Naive thymus-derived CD4-positive, alpha-beta T cell (primary cell): ENCODE data around the gene GABRA1. TPM values are rescaled to one million over a fixed set of nuclear protein-coding genes. Genes with fewer than 3 reads are reported as not detected.

Source experiments
- ATAC-seq: fragments of 150-1000 bp; cut with Tn5 transposase; 2 replicates; pipeline ENCODE4 v1.10.0; 2021; ENCODE audit warnings: mild to moderate bottlenecking, moderate library complexity
- CTCF ChIA-PET: fragments of 350-600 bp; sonication (Branson Sonifier 250); formaldehyde crosslinking; loops from one replicate; lab custom pipeline; 2021; ENCODE audit warnings: antibody characterized with exemption; lab: Charles Lee
- POLR2A ChIA-PET: fragments of 350-600 bp; sonication (Branson Sonifier 250); formaldehyde crosslinking; loops from one replicate; lab custom pipeline; 2021; ENCODE audit warnings: antibody characterized with exemption, inconsistent platforms; lab: Charles Lee
- DNase-seq, 9 donors: peaks; one replicate each; pipeline versions ENCODE4 v3.0.0 to v3.0.0-alpha.2; 2020 to 2022; ENCODE audit warnings: mixed read lengths in 1 of 9
- H3K27ac ChIP-seq: one replicate; pipeline ENCODE4 v1.7.0; 2013; ENCODE audit warnings: mild to moderate bottlenecking, low read depth, low read length, moderate library complexity
- H3K27me3 ChIP-seq, 2 donors: one replicate each; pipeline ENCODE4 v1.7.0; 2013; ENCODE audit warnings: low read length in 2 of 2, mild to moderate bottlenecking in 2 of 2, moderate library complexity in 2 of 2; ENCODE audit not compliant: control insufficient read depth in 2 of 2, insufficient read depth in 2 of 2
- H3K36me3 ChIP-seq, 3 experiments: 1 replicate in 2 of 3; 2 replicates in 1 of 3; pipeline ENCODE4 v1.7.0; 2013; ENCODE audit warnings: low read length in 3 of 3, mild to moderate bottlenecking in 3 of 3, moderate library complexity in 1 of 3; ENCODE audit not compliant: insufficient read depth in 3 of 3, control insufficient read depth in 2 of 3
- H3K4me1 ChIP-seq, 2 donors: one replicate each; pipeline ENCODE4 v1.7.0; 2013; ENCODE audit warnings: low read length in 2 of 2, mild to moderate bottlenecking in 2 of 2, moderate library complexity in 1 of 2; ENCODE audit not compliant: control insufficient read depth in 2 of 2, insufficient read depth in 2 of 2
- H3K4me3 ChIP-seq: 2 replicates; pipeline ENCODE4 v1.7.0; 2013; ENCODE audit warnings: mild to moderate bottlenecking, low read length
- H3K9me3 ChIP-seq, 3 experiments: 1 replicate in 2 of 3; 2 replicates in 1 of 3; pipeline ENCODE4 v1.7.0; 2013; ENCODE audit warnings: low read length in 3 of 3; ENCODE audit not compliant: control insufficient read depth in 2 of 3
- H3K27ac Mint-ChIP-seq, 9 donors: one replicate each; pipeline ENCODE4 v1.8.0; 2020 to 2022; ENCODE audit warnings: mixed read lengths in 9 of 9, mild to moderate bottlenecking in 8 of 9, moderate library complexity in 5 of 9, inconsistent platforms in 2 of 9
- H3K27me3 Mint-ChIP-seq, 5 donors: one replicate each; pipeline ENCODE4 v1.8.0; 2021 to 2022; ENCODE audit warnings: mixed read lengths in 5 of 5, mild to moderate bottlenecking in 1 of 5
- H3K36me3 Mint-ChIP-seq, 5 donors: one replicate each; pipeline ENCODE4 v1.8.0; 2020 to 2022; ENCODE audit warnings: mixed read lengths in 5 of 5, mild to moderate bottlenecking in 3 of 5, inconsistent platforms in 1 of 5
- H3K4me1 Mint-ChIP-seq, 7 donors: one replicate each; pipeline ENCODE4 v1.8.0; 2020 to 2022; ENCODE audit warnings: mixed read lengths in 7 of 7, mild to moderate bottlenecking in 3 of 7, inconsistent platforms in 1 of 7
- H3K4me3 Mint-ChIP-seq, 10 donors: one replicate each; pipeline ENCODE4 v1.8.0; 2020 to 2022; ENCODE audit warnings: mild to moderate bottlenecking in 10 of 10, mixed read lengths in 10 of 10, moderate library complexity in 6 of 10, inconsistent platforms in 2 of 10
- H3K9me3 Mint-ChIP-seq, 11 donors: one replicate each; pipeline ENCODE4 v1.8.0; 2020 to 2022; ENCODE audit warnings: mixed read lengths in 11 of 11, mild to moderate bottlenecking in 4 of 11, inconsistent platforms in 1 of 11, moderate library complexity in 1 of 11
- intact Hi-C, 2 donors: fragments of 100-400 bp; cut with micrococcal nuclease; formaldehyde crosslinking; loops; one replicate each; pipeline ENCODE4 v1.15.1; 2023
- polyA plus RNA-seq, 2 donors: library from polyadenylated mRNA; unstranded; fragments of 300-500 nt; fragmentation: Illumina TruSeq; gene quantifications; one replicate each; pipeline ENCODE4 v1.2.3, GENCODE V29; 2021
- total RNA-seq, 6 experiments: library from RNA in 5 of 6; stranded (reverse) in 5 of 6; gene quantifications; 1 replicate in 5 of 6; 2 replicates in 1 of 6; pipeline ENCODE4 v1.2.3 and lab custom pipeline; 2021 to 2026

GABRA1 gene
- total and polyA plus RNA-seq, 7 experiments from 2014 or later, result not detected

GRCh38 chr5:161857358-161857757 is 9.4 kb downstream of the GABRA1 start:
- CTCF ChIA-PET, result no interaction called here
- no peak for ATAC-seq
- H3K27ac ChIP-seq, result no peak overlapping the region
- Mint-ChIP-seq H3K27me3 (no peaks in the 10 kb centered on the region), H3K27ac (no peak overlapping the region), H3K36me3 (no peaks in the 10 kb centered on the region), H3K4me3 (no peak overlapping the region), H3K4me1 (no peaks in the 10 kb centered on the region), H3K9me3 (peaks cover 0 to 11% (median 1%) of the 10 kb centered on the region in 11 donors)
- no peaks in the 10 kb centered on the region for H3K36me3 ChIP-seq
- H3K4me3 ChIP-seq, result no peak overlapping the region
- no peaks in the 10 kb centered on the region for H3K9me3 ChIP-seq
- H3K4me1 ChIP-seq, result no peaks in the 10 kb centered on the region
- POLR2A ChIA-PET, result no interaction called here
- intact Hi-C loops, result no loop called here
- no peak for DNase-seq
- H3K27me3 ChIP-seq, result no peaks in the 10 kb centered on the region

GRCh38 chr5:161863259-161863658 is 15.3 kb downstream of the GABRA1 start:
- H3K36me3 Mint-ChIP-seq, result no peaks in the 10 kb centered on the region
- Histone ChIP-seq H3K4me1 (no peaks in the 10 kb centered on the region), H3K4me3 (no peak overlapping the region), H3K27me3 (no peaks in the 10 kb centered on the region), H3K9me3 (no peaks in the 10 kb centered on the region), H3K27ac (no peak overlapping the region), H3K36me3 (no peaks in the 10 kb centered on the region)
- H3K4me1 Mint-ChIP-seq, result no peaks in the 10 kb centered on the region
- no peak overlapping the region for H3K4me3 Mint-ChIP-seq
- CTCF ChIA-PET, result no interaction called here
- peaks cover 0 to 11% (median 2%) of the 10 kb centered on the region in 11 donors for H3K9me3 Mint-ChIP-seq
- no peak for ATAC-seq
- intact Hi-C loops, result no loop called here
- no peaks in the 10 kb centered on the region for H3K27me3 Mint-ChIP-seq
- no peak overlapping the region for H3K27ac Mint-ChIP-seq
- no peak for DNase-seq
- POLR2A ChIA-PET, result no interaction called here

- no peaks in the 10 kb centered on the region for H3K27me3 ChIP-seq
- H3K27ac Mint-ChIP-seq, result no peak overlapping the region
- peaks cover 0 to 6% (median 2%) of the 10 kb centered on the region in 11 donors for H3K9me3 Mint-ChIP-seq
- no peaks in the 10 kb centered on the region for H3K4me1 Mint-ChIP-seq
- H3K9me3 ChIP-seq, result no peaks in the 10 kb centered on the region
- intact Hi-C loops, result no loop called here
- DNase-seq (no peak), ATAC-seq (no peak)
- CTCF ChIA-PET, result no interaction called here
- POLR2A ChIA-PET, result no interaction called here
- no peaks in the 10 kb centered on the region for H3K27me3 Mint-ChIP-seq
- H3K4me1 ChIP-seq, result no peaks in the 10 kb centered on the region
- H3K4me3 Mint-ChIP-seq, result no peak overlapping the region
- H3K36me3 ChIP-seq, result no peaks in the 10 kb centered on the region
- H3K4me3 ChIP-seq, result no peak overlapping the region
- H3K36me3 Mint-ChIP-seq, result no peaks in the 10 kb centered on the region
- H3K27ac ChIP-seq, result no peak overlapping the region
Observed at GRCh38 chr5:161863811-161864210, 15.9 kb downstream of the GABRA1 start.

GRCh38 chr5:161865510-161865909 is 17.6 kb downstream of the GABRA1 start:
- H3K9me3 Mint-ChIP-seq, result peaks cover 0 to 4% (median 2%) of the 10 kb centered on the region in 11 donors
- no peaks in the 10 kb centered on the region for H3K36me3 Mint-ChIP-seq
- Histone ChIP-seq H3K4me1 (no peaks in the 10 kb centered on the region), H3K4me3 (no peak overlapping the region), H3K9me3 (no peaks in the 10 kb centered on the region), H3K27ac (no peak overlapping the region), H3K27me3 (no peaks in the 10 kb centered on the region), H3K36me3 (no peaks in the 10 kb centered on the region)
- intact Hi-C loops, result no loop called here
- no peaks in the 10 kb centered on the region for H3K4me1 Mint-ChIP-seq
- CTCF ChIA-PET, result no interaction called here
- no peak for DNase-seq
- H3K4me3 Mint-ChIP-seq, result no peak overlapping the region
- POLR2A ChIA-PET, result no interaction called here
- H3K27me3 Mint-ChIP-seq, result no peaks in the 10 kb centered on the region
- ATAC-seq, result no peak
- H3K27ac Mint-ChIP-seq, result no peak overlapping the region

- no peaks in the 10 kb centered on the region for H3K36me3 Mint-ChIP-seq
- ATAC-seq (no peak), DNase-seq (no peak)
- H3K27ac Mint-ChIP-seq, result no peak overlapping the region
- H3K4me1 ChIP-seq, result no peaks in the 10 kb centered on the region
- no peaks in the 10 kb centered on the region for H3K27me3 Mint-ChIP-seq
- no peaks in the 10 kb centered on the region for H3K4me1 Mint-ChIP-seq
- no peak overlapping the region for H3K4me3 ChIP-seq
- H3K27me3 ChIP-seq, result no peaks in the 10 kb centered on the region
- ChIA-PET POLR2A (no interaction called here), CTCF (no interaction called here)
- no peak overlapping the region for H3K4me3 Mint-ChIP-seq
- intact Hi-C loops, result no loop called here
- no peaks in the 10 kb centered on the region for H3K36me3 ChIP-seq
- no peaks in the 10 kb centered on the region for H3K9me3 ChIP-seq
- peaks cover 0 to 10% (median 2%) of the 10 kb centered on the region in 11 donors for H3K9me3 Mint-ChIP-seq
- H3K27ac ChIP-seq, result no peak overlapping the region
Observed at GRCh38 chr5:161889971-161890370, 42.1 kb downstream of the GABRA1 start.

GRCh38 chr5:161895514-161895913 is 47.6 kb downstream of the GABRA1 start:
- H3K4me1 ChIP-seq, result no peaks in the 10 kb centered on the region
- no peaks in the 10 kb centered on the region for H3K4me1 Mint-ChIP-seq
- H3K27ac Mint-ChIP-seq, result no peak overlapping the region
- no peak overlapping the region for H3K4me3 Mint-ChIP-seq
- H3K27me3 Mint-ChIP-seq, result no peaks in the 10 kb centered on the region
- H3K9me3 ChIP-seq, result no peaks in the 10 kb centered on the region
- H3K4me3 ChIP-seq, result no peak overlapping the region
- ChIA-PET POLR2A (no interaction called here), CTCF (no interaction called here)
- no peak overlapping the region for H3K27ac ChIP-seq
- peaks cover 0 to 5% (median 0%) of the 10 kb centered on the region in 11 donors for H3K9me3 Mint-ChIP-seq
- no peaks in the 10 kb centered on the region for H3K36me3 ChIP-seq
- DNase-seq (no peak), ATAC-seq (no peak)
- H3K27me3 ChIP-seq, result no peaks in the 10 kb centered on the region
- intact Hi-C loops, result no loop called here
- no peaks in the 10 kb centered on the region for H3K36me3 Mint-ChIP-seq

- H3K27me3 ChIP-seq, result no peaks in the 10 kb centered on the region
- no peak for ATAC-seq
- H3K36me3 Mint-ChIP-seq, result no peaks in the 10 kb centered on the region
- H3K4me3 Mint-ChIP-seq, result no peak overlapping the region
- DNase-seq, result no peak
- no peak overlapping the region for H3K4me3 ChIP-seq
- H3K27ac ChIP-seq, result no peak overlapping the region
- H3K4me1 Mint-ChIP-seq, result no peaks in the 10 kb centered on the region
- H3K27me3 Mint-ChIP-seq, result no peaks in the 10 kb centered on the region
- no peaks in the 10 kb centered on the region for H3K9me3 ChIP-seq
- H3K9me3 Mint-ChIP-seq, result peaks cover 0 to 5% (median 0%) of the 10 kb centered on the region in 11 donors
- H3K27ac Mint-ChIP-seq, result no peak overlapping the region
- no peaks in the 10 kb centered on the region for H3K36me3 ChIP-seq
- CTCF ChIA-PET, result interaction anchor here (0.7 kb wide), 1 partner anchor 163 kb away, joined by 4 read pairs; no protein-coding TSS in a partner anchor
- intact Hi-C loops, result no loop called here
- POLR2A ChIA-PET, result no interaction called here
- no peaks in the 10 kb centered on the region for H3K4me1 ChIP-seq
Observed at GRCh38 chr5:161897033-161897432, 49.1 kb downstream of the GABRA1 start.
